GM12878 (cell line): ENCODE data around the gene ANXA5. TPM values are rescaled to one million over a fixed set of nuclear protein-coding genes. Genes with fewer than 3 reads are reported as not detected.

Experiments
- ATAC-seq: fragments of 200-7000 bp; cut with Tn5 transposase; 3 replicates; pipeline ENCODE4 v1.9.1; 2020; ENCODE audit warnings: mild to moderate bottlenecking, moderate library complexity
- BruUV-seq: library from RNA; stranded (reverse); fragments of 400-500 nt; replicated peaks from 2 replicates; lab custom pipeline; 2021; lab: Mats Ljungman, UMichigan
- CTCF ChIA-PET: fragments of 300-600 bp; sonication (Branson Sonifier 250); formaldehyde crosslinking; extraction: SDS; loops from one replicate; lab custom pipeline; 2021; ENCODE audit warnings: inconsistent platforms; lab: Yijun Ruan, JAX
- POLR2A ChIA-PET: fragments of 350-600 bp; formaldehyde crosslinking; extraction: SDS; loops from one replicate; lab custom pipeline; 2021; ENCODE audit warnings: inconsistent platforms; lab: Charles Lee
- RAD21 ChIA-PET: fragments of 300-600 bp; sonication (Branson Sonifier 250); formaldehyde crosslinking; loops from one replicate; lab custom pipeline; 2023; ENCODE audit warnings: antibody characterized with exemption; ENCODE audit not compliant: unreplicated experiment; lab: Charles Lee
- SMC1A ChIA-PET: fragments of 300-600 bp; sonication (Branson Sonifier 250); formaldehyde crosslinking; loops from one replicate; lab custom pipeline; 2023; ENCODE audit not compliant: unreplicated experiment, uncharacterized antibody; lab: Charles Lee
- DNase-seq: peaks from one replicate; pipeline ENCODE4 v3.0.0-alpha.2; 2011; ENCODE audit warnings: low read depth, low spot score
- FAIRE-seq: peaks from 3 replicates; lab custom pipeline; 2011; peaks lifted over from hg19 to GRCh38; lab: Jason Lieb, UNC
- H2AFZ ChIP-seq: 2 replicates; pipeline ENCODE4 v1.6.0; 2011; ENCODE audit warnings: low read depth, low read length, control low read depth; ENCODE audit not compliant: control insufficient read depth
- H3K27ac ChIP-seq: 2 replicates; pipeline ENCODE4 v1.5.1; 2011; ENCODE audit warnings: control low read depth; ENCODE audit not compliant: control insufficient read depth, insufficient read depth
- H3K27me3 ChIP-seq, 2 experiments: replicated peaks in 1 of 2; 2 replicates each; pipeline versions ENCODE4 v1.6.0 to v1.6.1; 2011; ENCODE audit warnings: low read length in 1 of 2; ENCODE audit not compliant: control insufficient read depth in 2 of 2, insufficient read depth in 2 of 2
- H3K36me3 ChIP-seq, 2 experiments: 2 replicates each; pipeline ENCODE4 v1.5.1; 2011; ENCODE audit warnings: low read length in 1 of 2; ENCODE audit not compliant: control insufficient read depth in 2 of 2, insufficient read depth in 2 of 2
- H3K4me1 ChIP-seq: 2 replicates; pipeline ENCODE4 v1.6.1; 2011; ENCODE audit warnings: mild to moderate bottlenecking, low read length, moderate library complexity, mixed read lengths; ENCODE audit not compliant: control insufficient read depth, insufficient read depth
- H3K4me2 ChIP-seq: 2 replicates; pipeline ENCODE4 v1.6.0; 2011; ENCODE audit warnings: control low read depth; ENCODE audit not compliant: control insufficient read depth, insufficient read depth
- H3K4me3 ChIP-seq: fragments of 200-600 bp; sonication (generic); 2 replicates; pipeline ENCODE4 v1.5.1; 2016
- H3K79me2 ChIP-seq: 2 replicates; pipeline ENCODE4 v1.6.0; 2011; ENCODE audit warnings: low read length; ENCODE audit not compliant: control insufficient read depth, insufficient read depth
- H3K9ac ChIP-seq: 2 replicates; pipeline ENCODE4 v1.8.0; 2011; ENCODE audit warnings: low read length, control low read depth, mixed read lengths; ENCODE audit not compliant: control insufficient read depth, insufficient read depth
- H3K9me3 ChIP-seq: replicated peaks from 3 replicates; pipeline ENCODE4 v1.5.1; 2011; ENCODE audit warnings: mild to moderate bottlenecking, low read length; ENCODE audit not compliant: control insufficient read depth, insufficient read depth
- H4K20me1 ChIP-seq: 2 replicates; pipeline ENCODE4 v1.6.0; 2011; ENCODE audit not compliant: control insufficient read depth, insufficient read depth
- NRF1 ChIP-seq: conservative IDR thresholded peaks from 2 replicates; pipeline ENCODE4 v1.6.1; 2011; ENCODE audit warnings: mild to moderate bottlenecking, low read depth, low read length, improper control_type of control experiment
- RELB ChIP-seq: fragments of 450-650 bp; IDR thresholded peaks from 2 replicates; pipeline ENCODE4 v1.6.1; 2017; ENCODE audit warnings: low read depth, mild to moderate bottlenecking, moderate library complexity
- REST ChIP-seq: IDR thresholded peaks from 2 replicates; pipeline ENCODE4 v1.6.1; 2012; ENCODE audit warnings: mild to moderate bottlenecking, low read depth, low read length
- TCF3 ChIP-seq: IDR thresholded peaks from 2 replicates; pipeline ENCODE4 v1.6.1; 2012; ENCODE audit warnings: low read depth, mild to moderate bottlenecking, low read length, borderline replicate concordance; ENCODE audit not compliant: insufficient read depth
- ZNF622 ChIP-seq: fragments of 450-650 bp; IDR thresholded peaks from 2 replicates; pipeline ENCODE4 v1.6.1; 2017; ENCODE audit warnings: mild to moderate bottlenecking, inconsistent platforms
- WGBS: methylation state at CpG from one replicate; pipeline ENCODE4 v1.1.6; 2016; ENCODE audit warnings: low lambda C conversion rate; ENCODE audit not compliant: insufficient replicate concordance, insufficient coverage; ENCODE audit errors: missing lambda C conversion rate; 5-methylcytosine and 5-hydroxymethylcytosine counted together
- in situ Hi-C: fragments of 300-500 bp; cut with MboI; formaldehyde crosslinking; loops from 9 replicates; pipeline ENCODE4 v1.14.3; 2018; ENCODE audit warnings: mixed read lengths
- intact Hi-C: fragments of 100-400 bp; cut with micrococcal nuclease; formaldehyde crosslinking; loops from one replicate; pipeline ENCODE4 v1.14.2; 2022; ENCODE audit not compliant: unreplicated experiment
- polyA plus RNA-seq, 11 experiments: library from polyadenylated mRNA; depleted of rRNA in 4 of 11; unstranded in 6 of 11; stranded (reverse) in 5 of 11; fragments of >200 nt; fragmentation: Nextera tagmentation in 4 of 11; fragmentation: Illumina TruSeq in 1 of 11; extraction: Ambion mirVana in 4 of 11; extraction: Trizol in 1 of 11; gene quantifications; 1 replicate in 1 of 11; 2 replicates in 10 of 11; pipeline versions ENCODE4 v1.2.1 to v1.2.3, GENCODE V29; 2011 to 2016; ENCODE audit warnings: inconsistent platforms in 2 of 11, missing spikeins in 2 of 11, low read depth in 1 of 11
- total RNA-seq, 4 experiments: library from RNA; depleted of rRNA in 3 of 4; stranded (reverse); fragments of >200 nt in 3 of 4; fragmentation: Illumina TruSeq in 1 of 4; extraction: Trizol in 1 of 4; gene quantifications; 2 replicates each; pipeline versions ENCODE4 v1.2.1 to v1.2.3, GENCODE V29; 2013 to 2021

ANXA5 gene
- total and polyA plus RNA-seq, 10 of the 15 experiments (the other 5 are each of a cell fraction or from before 2014, with no cell fraction given) = 101 to 249 (median 169) TPM

GRCh38 chr4:121632636-121633035 is 64.1 kb downstream of the ANXA5 start:
- WGBS = 38% methylated on average over 9 of the region's 9 CpGs

More at GRCh38 chr4:121632636-121633035, 64.1 kb downstream of the ANXA5 start:
- Histone ChIP-seq H3K27me3 (no peaks in the 10 kb centered on the region), H3K4me2 (no peak overlapping the region), H3K4me3 (no peak overlapping the region), H4K20me1 (no peaks in the 10 kb centered on the region), H3K9me3 (no peaks in the 10 kb centered on the region), H3K27ac (no peak overlapping the region), H3K79me2 (no peaks in the 10 kb centered on the region), H3K9ac (no peak overlapping the region), H2AFZ (no peak overlapping the region), H3K4me1 (no peaks in the 10 kb centered on the region), H3K36me3 (no peaks in the 10 kb centered on the region)
- intact Hi-C loops (no loop called here), in situ Hi-C loops (no loop called here)
- CTCF ChIA-PET = no interaction called here
- TF ChIP-seq TCF3 (no peak), ZNF622 (no peak), NRF1 (no peak), RELB (no peak), REST (no peak)
- SMC1A ChIA-PET = no interaction called here
- no peak for ATAC-seq
- DNase-seq = no peak
- FAIRE-seq = no peak
- no TSS peak for BruUV-seq
- POLR2A ChIA-PET = no interaction called here
- RAD21 ChIA-PET = no interaction called here

Other genes starting within 250 kb of the ANXA5 start
- not detected in 2 replicates for gene SMIM43, start 68.2 kb upstream of the ANXA5 start, total RNA-seq (2014; rRNA removed)
- not detected in 2 replicates for gene SMIM43, start 68.2 kb upstream of the ANXA5 start, total RNA-seq (2014; rRNA removed; fragmentation: Illumina TruSeq; extraction: Trizol)
- not detected in 2 replicates for gene SMIM43, start 68.2 kb upstream of the ANXA5 start, total RNA-seq (2021)
- 0.04 and 0.12 TPM in 2 replicates for gene SMIM43, start 68.2 kb upstream of the ANXA5 start, polyA plus RNA-seq (2011; rRNA removed)
- gene SMIM43, start 68.2 kb upstream of the ANXA5 start, polyA plus RNA-seq (2014; fragmentation: Illumina TruSeq; extraction: Trizol) = not detected in 2 replicates
- not detected for gene SMIM43, start 68.2 kb upstream of the ANXA5 start, polyA plus RNA-seq (2014; fragmentation: Nextera tagmentation; extraction: Ambion mirVana)
- gene SMIM43, start 68.2 kb upstream of the ANXA5 start, polyA plus RNA-seq (2014; rRNA removed) = not detected in 2 replicates
- gene SMIM43, start 68.2 kb upstream of the ANXA5 start, polyA plus RNA-seq (2016; fragmentation: Nextera tagmentation; extraction: Ambion mirVana) = not detected
- 50.7 and 72.1 TPM in 2 replicates for gene EXOSC9, start 104.3 kb upstream of the ANXA5 start, total RNA-seq (2014; rRNA removed)
- gene EXOSC9, start 104.3 kb upstream of the ANXA5 start, total RNA-seq (2014; rRNA removed; fragmentation: Illumina TruSeq; extraction: Trizol) = 88.1 and 89.7 TPM in 2 replicates
- 49.0 and 50.5 TPM in 2 replicates for gene EXOSC9, start 104.3 kb upstream of the ANXA5 start, total RNA-seq (2021)
- 102 and 141 TPM in 2 replicates for gene EXOSC9, start 104.3 kb upstream of the ANXA5 start, polyA plus RNA-seq (2011; rRNA removed)
- gene EXOSC9, start 104.3 kb upstream of the ANXA5 start, polyA plus RNA-seq (2014; fragmentation: Illumina TruSeq; extraction: Trizol) = 102 and 123 TPM in 2 replicates
- gene EXOSC9, start 104.3 kb upstream of the ANXA5 start, polyA plus RNA-seq (2014; fragmentation: Nextera tagmentation; extraction: Ambion mirVana) = 100 to 1,000 TPM; 115 to 131 TPM
- gene EXOSC9, start 104.3 kb upstream of the ANXA5 start, polyA plus RNA-seq (2014; rRNA removed) = 59.0 and 70.6 TPM in 2 replicates
- gene EXOSC9, start 104.3 kb upstream of the ANXA5 start, polyA plus RNA-seq (2016; fragmentation: Nextera tagmentation; extraction: Ambion mirVana) = 10 to 100 TPM; 80.4 to 81.0 TPM
- gene CCNA2, start 126.9 kb upstream of the ANXA5 start, total RNA-seq (2014; rRNA removed) = 98.9 and 106 TPM in 2 replicates
- 92.4 and 94.3 TPM in 2 replicates for gene CCNA2, start 126.9 kb upstream of the ANXA5 start, total RNA-seq (2014; rRNA removed; fragmentation: Illumina TruSeq; extraction: Trizol)
- gene CCNA2, start 126.9 kb upstream of the ANXA5 start, total RNA-seq (2021) = 69.6 and 74.1 TPM in 2 replicates
- gene CCNA2, start 126.9 kb upstream of the ANXA5 start, polyA plus RNA-seq (2011; rRNA removed) = 99.3 and 153 TPM in 2 replicates
- 96.5 and 112 TPM in 2 replicates for gene CCNA2, start 126.9 kb upstream of the ANXA5 start, polyA plus RNA-seq (2014; fragmentation: Illumina TruSeq; extraction: Trizol)
- gene CCNA2, start 126.9 kb upstream of the ANXA5 start, polyA plus RNA-seq (2014; fragmentation: Nextera tagmentation; extraction: Ambion mirVana) = 10 to 100 TPM; 21.8 to 34.7 TPM
- 57.8 and 68.2 TPM in 2 replicates for gene CCNA2, start 126.9 kb upstream of the ANXA5 start, polyA plus RNA-seq (2014; rRNA removed)
- 100 to 1,000 TPM; 137 to 153 TPM for gene CCNA2, start 126.9 kb upstream of the ANXA5 start, polyA plus RNA-seq (2016; fragmentation: Nextera tagmentation; extraction: Ambion mirVana)
- 5.9 and 7.7 TPM in 2 replicates for gene BBS7, start 173.5 kb upstream of the ANXA5 start, total RNA-seq (2014; rRNA removed)
- 9.0 and 9.2 TPM in 2 replicates for gene BBS7, start 173.5 kb upstream of the ANXA5 start, total RNA-seq (2014; rRNA removed; fragmentation: Illumina TruSeq; extraction: Trizol)
- 9.0 and 10.1 TPM in 2 replicates for gene BBS7, start 173.5 kb upstream of the ANXA5 start, total RNA-seq (2021)
- 12.9 and 18.9 TPM in 2 replicates for gene BBS7, start 173.5 kb upstream of the ANXA5 start, polyA plus RNA-seq (2011; rRNA removed)
- gene BBS7, start 173.5 kb upstream of the ANXA5 start, polyA plus RNA-seq (2014; fragmentation: Illumina TruSeq; extraction: Trizol) = 8.1 and 9.3 TPM in 2 replicates
- 1 to 10 TPM; 7.4 to 8.8 TPM for gene BBS7, start 173.5 kb upstream of the ANXA5 start, polyA plus RNA-seq (2014; fragmentation: Nextera tagmentation; extraction: Ambion mirVana)
- 5.2 and 7.8 TPM in 2 replicates for gene BBS7, start 173.5 kb upstream of the ANXA5 start, polyA plus RNA-seq (2014; rRNA removed)
- gene BBS7, start 173.5 kb upstream of the ANXA5 start, polyA plus RNA-seq (2016; fragmentation: Nextera tagmentation; extraction: Ambion mirVana) = 10 to 100 TPM; 15.1 to 15.2 TPM